HG03097 (cell line): Measurements from ENCODE around the gene TARS1.
"Not testable (repeated sequence)": the region's sequence is repeated elsewhere in the genome, so short reads cannot be mapped to it uniquely, and the experiment has no call there.

ENCODE experiments used
- ATAC-seq: cut with Tn5 transposase; IDR thresholded peaks from one replicate; pipeline ENCODE4 v1.9.1; 2021; ENCODE audit not compliant: unreplicated experiment, low FRiP score

Gene TARS1

GRCh38 chr5:33482335-33482734, 41.6 kb downstream of the TARS1 start:
- ATAC-seq, result no peak

DNA sequence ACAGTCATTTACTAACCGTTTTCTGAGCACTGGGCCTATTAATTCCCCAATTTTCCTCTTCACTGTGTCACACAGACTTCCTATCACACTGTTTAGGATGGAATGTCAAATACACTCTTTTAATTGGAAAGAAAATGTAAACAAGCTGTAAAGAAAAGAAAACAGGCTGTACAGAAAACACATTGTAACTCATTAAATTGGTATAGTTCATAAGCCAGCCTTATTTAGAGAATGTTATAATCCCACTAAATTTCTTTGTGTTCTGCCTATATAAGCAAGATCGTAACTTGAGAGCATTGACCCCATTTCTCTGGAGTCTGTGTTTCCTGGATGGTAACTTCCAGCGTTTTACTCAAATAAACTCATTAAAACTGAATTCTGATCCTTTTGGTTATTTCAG, 46.5 kb downstream of the TARS1 start:
- ATAC-seq, result no peak

GRCh38 chr5:33488558-33489355, 48.0 kb downstream of the TARS1 start:
- ATAC-seq, result no peak

- ATAC-seq, result no peak
These were observed 48.8 kb downstream of the TARS1 start for GRCh38 chr5:33489481-33490067.

GRCh38 chr5:33490071-33490665, 49.4 kb downstream of the TARS1 start:
- no peak for ATAC-seq

DNA sequence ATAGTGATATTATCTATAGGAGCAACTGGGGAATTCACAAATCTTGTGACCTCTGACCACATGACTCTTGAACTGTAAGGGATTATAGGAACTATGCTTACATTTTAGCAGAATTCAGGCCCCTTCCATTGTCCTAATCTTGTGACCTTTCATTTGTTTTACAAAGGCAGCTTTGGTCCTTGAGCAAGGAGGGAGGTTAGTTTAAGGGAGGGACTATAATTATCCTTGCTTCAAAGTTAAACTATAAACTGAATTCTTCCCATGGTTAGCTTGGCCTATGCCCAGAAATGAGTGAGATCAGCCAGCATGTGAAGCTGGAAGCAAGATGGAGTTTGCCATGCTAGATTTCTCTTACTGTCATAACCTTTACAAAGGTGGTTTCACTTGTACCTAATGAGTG, 51.2 kb downstream of the TARS1 start:
- ATAC-seq, result no peak

DNA sequence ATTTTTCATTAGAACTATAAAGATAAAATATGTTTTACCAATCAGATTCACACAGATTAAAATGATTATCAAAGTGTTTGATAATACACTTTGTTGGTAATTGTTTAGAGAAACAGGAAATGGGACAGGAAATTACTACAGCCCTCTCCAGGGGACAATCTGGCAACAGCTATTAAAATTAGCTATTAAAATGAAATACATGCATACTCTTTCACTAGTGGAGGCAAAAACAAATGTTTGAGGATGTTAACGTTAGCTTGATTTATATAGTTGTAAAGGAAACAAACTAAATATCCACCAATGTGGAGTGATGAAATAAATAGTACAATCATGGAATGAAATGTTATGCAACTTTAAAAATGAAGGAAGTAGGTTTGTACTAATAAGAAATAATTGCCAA, 53.7 kb downstream of the TARS1 start:
- no peak for ATAC-seq

GRCh38 chr5:33501260-33501659, 60.5 kb downstream of the TARS1 start:
- no peak for ATAC-seq

- ATAC-seq, result no peak
These were observed 61.1 kb downstream of the TARS1 start for GRCh38 chr5:33501899-33502298.

DNA sequence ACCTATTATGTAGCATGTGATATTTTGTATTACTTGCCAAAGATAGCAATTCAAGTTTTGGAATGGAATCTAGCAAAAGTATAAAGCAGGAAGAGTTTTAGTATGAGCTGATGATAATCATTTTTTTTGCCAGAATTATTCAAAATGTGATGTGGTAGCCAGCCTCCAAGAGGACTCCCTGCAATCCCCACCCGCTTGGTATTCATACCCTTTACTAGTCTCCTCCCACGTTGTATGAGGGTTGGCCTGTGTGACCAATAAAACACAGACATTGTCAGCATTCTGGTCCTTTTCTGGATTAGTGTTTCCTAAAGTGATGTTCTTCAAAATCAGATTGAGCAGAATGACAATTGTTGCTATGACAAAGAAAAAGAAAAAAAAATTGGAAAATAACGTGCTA, 63.8 kb downstream of the TARS1 start:
- ATAC-seq, result no peak

- ATAC-seq, result no peak
These were observed 66.7 kb downstream of the TARS1 start for GRCh38 chr5:33507426-33507825.

DNA sequence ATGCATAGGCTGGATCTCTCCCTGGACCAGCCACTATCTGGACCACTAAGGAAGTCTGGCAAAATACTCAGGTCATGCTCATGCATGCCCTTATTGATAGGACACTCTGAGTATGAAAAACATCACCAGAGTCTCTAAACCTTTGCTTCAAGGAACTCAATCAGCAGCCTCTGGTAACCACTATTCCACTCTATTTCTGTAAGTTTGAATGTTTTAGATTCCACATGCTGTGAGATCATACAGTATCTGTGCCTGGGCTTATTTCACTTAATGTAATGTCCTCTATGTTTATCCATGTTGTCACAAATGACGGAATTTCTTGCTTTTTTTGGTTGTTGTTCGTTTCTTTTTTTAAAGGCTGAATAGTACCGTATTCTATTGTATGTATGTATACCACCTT, 68.3 kb downstream of the TARS1 start:
- no peak for ATAC-seq

GRCh38 chr5:33513462-33514185, 72.9 kb downstream of the TARS1 start:
- ATAC-seq, result no peak

GRCh38 chr5:33515366-33515765, 74.6 kb downstream of the TARS1 start:
- not testable (repeated sequence) for ATAC-seq

GRCh38 chr5:33516421-33516820, 75.7 kb downstream of the TARS1 start:
- no peak for ATAC-seq
